GM18498 (cell line): ENCODE data around the gene S1PR1.
A peak's percentile ranks its signal among the peaks of the same experiment; 100 is the strongest.

Source experiments
- ATAC-seq: cut with Tn5 transposase; IDR thresholded peaks from one replicate; pipeline ENCODE4 v1.9.1; 2021; ENCODE audit warnings: mild to moderate bottlenecking, moderate library complexity; ENCODE audit not compliant: unreplicated experiment

The S1PR1 gene

DNA sequence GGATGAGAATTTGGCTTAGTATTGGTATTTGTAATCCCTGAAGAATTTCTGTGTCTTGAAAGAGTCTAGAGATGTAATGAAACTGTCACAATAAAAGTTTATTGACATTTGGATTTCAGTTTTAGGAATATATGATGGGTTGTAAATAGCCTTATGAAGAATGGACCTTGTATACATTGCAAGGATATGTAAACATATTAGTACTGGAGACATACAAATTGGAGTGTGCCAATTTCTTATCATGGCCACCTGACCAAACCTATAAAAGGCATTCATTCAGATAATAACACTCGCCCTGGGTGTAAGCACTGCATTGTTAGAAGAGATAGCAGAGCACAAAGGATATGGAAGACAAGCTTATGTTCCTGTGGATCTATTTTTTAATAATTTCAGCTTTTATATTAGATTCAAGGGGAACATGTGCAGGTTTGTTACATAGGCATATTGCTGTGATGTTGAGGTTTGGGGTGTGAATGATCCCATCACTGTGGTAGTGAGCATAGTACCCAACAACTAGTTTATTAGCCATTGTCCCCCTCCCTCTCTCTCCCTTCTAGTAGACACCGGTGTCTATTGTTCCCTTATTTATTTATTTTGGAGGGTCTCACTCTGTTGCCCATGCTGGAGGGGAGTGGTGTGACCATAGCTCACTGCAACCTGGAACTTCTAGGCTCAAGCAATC, 8.6 kb downstream of the S1PR1 start:
- no peak for ATAC-seq

GRCh38 chr1:101247404-101248287, 10.8 kb downstream of the S1PR1 start:
- peak; percentile 96 for ATAC-seq

DNA sequence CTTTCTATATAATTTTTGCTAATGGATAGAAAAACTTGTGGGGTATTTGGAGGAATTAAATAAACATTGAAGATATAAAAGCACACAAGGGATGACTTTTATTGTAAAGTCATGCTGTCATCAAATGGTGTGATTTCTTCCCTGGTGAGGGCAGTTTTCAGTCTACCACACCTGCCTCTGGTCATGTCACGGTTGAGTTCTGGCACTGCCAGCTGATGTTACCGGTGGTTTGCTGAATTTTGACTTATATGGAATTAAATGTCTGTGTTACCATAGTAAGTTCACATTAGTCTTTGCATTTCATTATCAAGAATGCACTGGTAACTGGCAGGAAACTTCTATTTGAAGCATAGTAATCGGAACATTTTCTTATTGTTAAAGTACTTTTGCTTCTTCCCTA, 13.4 kb downstream of the S1PR1 start:
- no peak for ATAC-seq

DNA sequence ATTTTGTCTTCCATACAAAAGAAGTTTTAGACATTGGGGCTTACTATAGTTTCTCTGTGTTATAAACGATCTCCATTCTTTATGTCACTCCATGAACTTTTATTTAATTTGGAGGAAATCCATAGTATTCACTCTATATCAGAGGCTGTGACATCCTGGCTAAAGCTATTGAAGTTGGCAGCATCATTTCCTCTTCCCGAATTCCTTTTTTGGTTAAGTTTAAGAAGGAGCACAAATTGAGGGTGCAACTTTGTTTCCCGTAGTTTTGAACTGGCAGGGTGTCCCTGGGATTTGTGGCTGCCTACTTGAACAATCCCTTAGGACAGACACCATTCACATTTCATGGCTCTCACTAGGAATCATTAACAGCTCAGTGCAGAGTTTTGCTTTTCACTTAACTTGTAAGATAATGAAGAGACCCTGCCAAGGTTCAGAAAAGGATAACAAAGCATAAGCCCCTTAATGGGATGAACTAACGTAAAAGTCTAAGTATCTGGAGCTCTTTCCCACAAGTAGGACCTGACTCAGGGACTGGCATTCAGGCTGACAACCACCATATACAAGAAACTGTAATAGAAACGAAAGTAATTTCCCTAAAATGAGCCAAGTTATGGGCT, 13.9 kb downstream of the S1PR1 start:
- no peak for ATAC-seq

GRCh38 chr1:101251504-101251903, 14.7 kb downstream of the S1PR1 start:
- ATAC-seq, result no peak

DNA sequence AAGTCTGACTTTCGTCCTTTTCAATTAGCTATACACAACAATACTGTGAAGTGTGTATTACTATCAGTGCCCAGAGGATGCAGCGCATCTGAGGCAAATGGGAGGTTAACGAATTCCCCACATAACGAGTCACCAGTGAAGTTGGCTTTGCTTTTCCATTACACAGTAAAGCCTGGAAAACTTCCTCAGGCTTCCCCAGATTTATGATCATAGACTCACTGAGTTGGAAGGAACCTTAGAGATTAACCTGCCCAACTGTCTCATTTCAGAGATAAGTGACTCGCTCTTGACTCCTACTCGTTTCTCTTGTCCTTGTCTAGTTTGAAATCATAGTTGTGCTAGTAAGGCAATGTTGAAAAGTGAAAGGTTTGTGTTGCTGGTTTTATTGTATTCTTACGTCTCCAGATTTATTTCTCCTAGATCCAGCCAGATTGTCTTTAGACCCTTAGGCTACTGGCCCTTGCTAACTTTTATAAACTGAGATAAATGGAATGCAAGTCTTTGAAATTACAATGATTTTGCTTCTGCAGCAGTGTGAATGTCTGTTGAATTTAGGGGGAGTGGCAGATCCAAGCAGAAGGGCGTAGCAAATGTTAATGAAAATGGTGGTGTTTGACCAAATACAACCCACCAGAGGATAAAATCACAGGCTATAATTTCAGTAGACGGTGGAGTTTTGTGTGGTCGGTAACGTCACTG, 17.3 kb downstream of the S1PR1 start:
- ATAC-seq, result no peak

DNA sequence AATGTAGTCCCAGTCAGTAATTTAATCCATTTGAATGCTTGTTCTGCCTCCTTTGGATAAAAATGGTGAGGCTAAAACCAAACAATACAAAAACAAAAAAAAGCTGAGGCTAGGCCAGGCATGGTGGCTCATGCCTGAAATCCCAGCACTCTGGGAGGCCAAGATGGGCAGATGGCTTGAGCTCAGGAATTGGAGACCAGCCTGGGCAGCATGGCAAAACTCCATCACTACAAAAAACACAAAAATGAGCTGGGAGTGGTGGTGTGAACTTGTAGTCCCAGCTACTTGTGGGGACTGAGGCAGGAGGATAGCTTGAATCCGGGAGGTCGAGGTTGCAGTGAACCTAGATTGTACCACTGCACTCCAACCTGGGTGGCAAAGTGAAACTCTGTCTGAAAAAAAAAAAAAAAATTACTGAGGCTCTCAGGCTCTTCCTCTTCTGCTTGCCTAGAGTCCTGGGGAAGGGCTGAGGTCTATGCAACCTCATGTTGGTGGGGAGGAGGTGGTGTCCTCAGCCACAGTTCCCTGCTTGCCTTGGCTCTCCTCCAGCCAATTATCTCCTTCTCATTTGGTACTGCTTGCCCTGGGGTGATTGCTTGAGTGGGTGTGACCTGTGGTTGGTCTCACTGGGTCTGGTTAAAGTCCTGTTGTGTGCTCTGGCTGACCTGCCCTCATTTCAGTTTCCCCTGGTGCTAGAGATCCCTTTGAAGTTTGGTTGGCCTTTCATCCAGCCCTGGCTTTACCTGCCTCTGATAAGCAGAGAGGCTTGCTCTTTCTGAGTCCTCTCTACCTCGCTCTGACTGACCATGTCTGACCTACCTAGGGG, 20.9 kb downstream of the S1PR1 start:
- peak; percentile 88 for ATAC-seq

DNA sequence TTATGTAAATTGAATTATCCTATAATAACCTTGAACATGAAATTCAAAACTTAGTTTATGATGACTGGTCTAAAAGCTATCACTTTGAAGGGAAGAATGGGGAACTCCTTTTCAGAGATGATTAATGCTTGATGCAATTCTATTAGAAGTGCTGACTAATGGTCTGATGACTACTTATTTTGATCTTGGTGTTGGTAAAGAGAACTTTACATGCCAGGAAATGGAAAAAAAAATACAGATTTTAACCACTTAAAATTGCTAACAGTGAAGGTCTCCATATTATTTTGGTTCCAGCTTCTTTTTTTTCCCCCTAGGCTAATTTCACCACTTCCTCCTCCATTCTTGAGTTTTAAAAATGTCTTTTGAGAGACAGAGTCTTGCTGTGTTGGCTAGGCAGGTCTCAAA, 22.9 kb downstream of the S1PR1 start:
- ATAC-seq, result no peak

DNA sequence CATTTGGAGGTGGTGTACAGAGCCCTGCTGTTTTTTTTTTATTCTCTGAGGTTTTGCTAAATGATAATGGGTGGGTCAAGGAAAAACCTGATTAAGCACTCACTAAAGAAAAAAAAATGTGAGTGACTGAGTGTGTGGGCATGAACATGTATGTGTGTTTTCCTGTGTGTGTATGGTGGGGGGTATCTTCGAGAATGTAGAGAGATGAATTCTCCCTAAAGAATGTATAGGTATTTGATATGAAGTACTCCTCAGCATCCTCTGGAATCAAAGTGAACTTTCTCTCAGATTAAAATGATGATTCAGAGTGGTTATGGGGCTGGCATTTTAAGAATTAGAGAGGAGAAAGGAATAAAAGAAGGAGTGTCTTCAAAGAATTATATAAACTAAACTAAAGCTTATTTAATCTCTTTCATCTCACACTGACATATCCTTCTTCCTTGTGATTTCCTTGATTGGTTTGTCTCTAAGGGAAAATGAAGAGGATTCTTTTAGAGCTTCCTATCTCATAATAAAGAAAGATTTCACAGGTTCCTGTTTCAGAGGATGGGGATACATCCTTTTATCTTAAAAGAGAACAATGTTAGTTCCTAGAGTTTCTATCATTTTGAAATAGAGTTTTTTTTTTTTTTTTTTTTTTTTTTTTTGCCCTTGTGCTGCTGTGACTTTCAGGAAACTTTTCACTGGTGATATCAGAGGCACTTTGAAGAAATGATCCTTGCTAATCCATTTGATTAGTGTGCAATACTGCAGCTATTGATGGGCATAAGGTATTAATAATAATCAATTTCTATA, 23.9 kb downstream of the S1PR1 start:
- ATAC-seq, result no peak

GRCh38 chr1:101261623-101262022, 24.8 kb downstream of the S1PR1 start:
- no peak for ATAC-seq

- ATAC-seq, result no peak
These were observed 25.2 kb downstream of the S1PR1 start for GRCh38 chr1:101262060-101262459.

- ATAC-seq, result peak; percentile 30
These were observed 26.0 kb downstream of the S1PR1 start for GRCh38 chr1:101262630-101263348.

DNA sequence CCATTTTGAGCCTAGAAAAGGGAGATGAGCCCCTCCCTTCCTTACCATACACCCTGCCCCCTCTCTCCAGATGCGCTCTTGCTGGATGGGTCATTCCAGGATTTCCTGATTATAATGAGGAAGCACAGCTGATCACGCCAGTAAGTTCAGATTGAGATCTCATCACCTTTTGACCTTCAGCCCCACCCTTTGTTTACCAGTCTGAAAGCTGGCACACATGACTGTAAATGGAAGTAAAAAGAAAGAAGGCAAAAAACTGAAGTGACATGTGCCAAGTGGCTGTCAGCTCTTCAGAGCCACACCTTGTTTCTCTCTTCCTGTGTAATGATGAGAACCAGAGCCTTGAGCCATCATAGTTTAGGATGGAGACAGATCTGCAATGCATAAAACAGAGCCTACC, 27.9 kb downstream of the S1PR1 start:
- peak; percentile 55 for ATAC-seq

DNA sequence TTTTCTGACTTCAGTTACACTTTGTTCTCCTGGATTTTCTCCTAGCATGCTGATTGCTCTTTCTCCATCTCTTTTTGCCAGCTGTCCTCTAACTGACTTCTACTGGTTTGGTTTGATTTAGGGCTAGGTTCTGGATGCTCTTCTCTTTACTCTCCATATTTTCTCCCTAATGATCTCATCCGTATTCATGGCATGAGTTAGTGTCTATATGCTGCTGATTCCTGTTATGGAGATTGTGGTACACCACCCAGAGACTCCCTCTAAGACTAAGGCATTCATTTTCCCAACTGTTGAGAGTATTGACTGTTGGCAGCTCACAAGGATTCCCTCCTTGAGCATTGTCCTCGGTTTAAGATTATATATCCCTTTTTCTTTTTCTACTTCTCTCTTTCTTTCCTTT, 28.9 kb downstream of the S1PR1 start:
- no peak for ATAC-seq

DNA sequence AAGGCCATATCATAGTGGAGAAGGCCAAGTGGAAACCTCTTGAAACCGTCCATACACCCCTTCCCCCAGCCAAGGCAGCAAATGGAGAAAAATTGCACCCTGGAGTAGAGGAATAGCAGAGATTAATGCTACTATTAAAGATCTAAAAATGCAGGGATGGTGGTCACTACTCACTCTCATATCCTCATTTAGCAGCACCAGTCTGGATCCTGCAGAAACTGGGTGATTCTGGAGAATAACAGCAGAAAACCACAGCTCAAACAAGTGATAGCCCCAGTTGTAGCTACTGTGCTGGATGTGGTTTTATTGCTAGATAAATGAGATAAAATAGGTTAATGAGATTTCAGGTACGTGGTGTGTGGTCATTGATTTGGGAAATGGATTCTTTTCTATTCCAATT, 30.3 kb downstream of the S1PR1 start:
- no peak for ATAC-seq

GRCh38 chr1:101268893-101269292, 32.1 kb downstream of the S1PR1 start:
- ATAC-seq, result no peak

- ATAC-seq, result no peak
These were observed 38.9 kb downstream of the S1PR1 start for GRCh38 chr1:101275672-101276071.

- ATAC-seq, result no peak
These were observed 40.0 kb downstream of the S1PR1 start for GRCh38 chr1:101276818-101277217.

DNA sequence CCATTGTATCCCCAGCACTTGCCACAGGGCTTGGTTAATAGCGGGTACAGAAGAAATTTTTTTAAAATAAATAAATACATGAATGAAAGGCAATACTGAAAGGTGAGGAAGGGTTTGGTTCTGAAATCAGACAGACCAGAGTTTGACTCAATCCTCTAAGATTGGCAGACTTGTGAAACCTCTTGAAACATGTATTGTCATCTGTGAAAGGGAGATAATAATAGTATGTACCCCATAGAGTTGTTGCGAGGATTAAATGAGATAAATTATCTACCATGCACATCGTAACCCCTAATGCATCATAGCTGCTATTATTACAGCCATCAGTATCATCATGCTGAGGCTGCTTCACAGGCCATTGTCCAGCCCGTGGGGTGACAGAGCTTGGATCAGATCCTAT, 41.4 kb downstream of the S1PR1 start:
- no peak for ATAC-seq
